HK-2 (cell line): Measurements from ENCODE around the gene TMEM129.
A peak's percentile ranks its signal among the peaks of the same experiment; 100 is the strongest.
"Not testable (repeated sequence)": the region's sequence is repeated elsewhere in the genome, so short reads cannot be mapped to it uniquely, and the experiment has no call there.

ENCODE experiments used
- DNase-seq: peaks from one replicate; pipeline ENCODE4 v3.0.0-alpha.2; 2018; ENCODE audit not compliant: unreplicated experiment

Gene TMEM129

DNA sequence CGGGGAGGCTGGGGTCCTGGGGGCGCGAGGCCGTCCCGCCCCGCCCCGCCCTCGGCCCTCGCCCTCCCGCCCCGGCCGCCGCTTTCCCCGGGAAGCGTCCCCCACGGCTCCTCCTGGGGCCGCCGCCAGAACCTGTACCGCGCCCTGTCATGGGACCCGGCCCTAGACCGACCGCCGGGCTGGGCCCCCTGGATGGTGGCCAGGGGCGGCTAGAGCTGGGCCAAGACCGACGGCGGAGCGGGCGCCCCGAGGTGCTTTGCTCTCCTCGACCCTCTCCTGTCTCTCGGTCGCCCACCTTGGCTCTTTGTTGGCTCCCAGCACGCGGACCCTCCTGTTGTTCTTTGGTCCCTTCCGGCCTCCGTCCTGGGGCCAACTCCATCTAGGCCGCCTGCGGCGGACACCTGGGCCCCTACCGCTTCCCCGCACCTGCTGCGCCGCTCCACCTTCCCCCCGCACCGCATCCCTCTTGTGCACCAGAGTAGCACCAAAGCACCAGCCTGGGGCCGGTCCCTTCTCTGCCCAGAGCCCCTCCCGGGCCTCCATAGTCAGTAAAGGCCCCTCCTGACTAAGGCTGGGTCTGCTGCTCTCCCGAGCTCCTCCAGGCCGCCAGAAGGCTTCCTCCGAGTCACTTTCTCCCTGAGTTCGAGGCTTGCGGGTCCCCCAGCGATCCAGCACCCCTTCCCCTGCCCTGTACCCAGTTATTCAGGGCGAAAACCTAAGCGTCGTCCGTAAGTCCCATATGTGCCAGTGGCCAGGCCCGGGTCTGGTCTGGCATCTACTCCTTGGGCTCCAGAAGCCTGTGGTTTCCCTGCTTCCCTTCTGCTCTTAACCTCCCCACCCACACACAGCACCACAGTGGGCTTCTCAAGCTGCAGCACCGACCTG, 785 bp upstream of the TMEM129 start:
- DNase-seq: no peak

DNA sequence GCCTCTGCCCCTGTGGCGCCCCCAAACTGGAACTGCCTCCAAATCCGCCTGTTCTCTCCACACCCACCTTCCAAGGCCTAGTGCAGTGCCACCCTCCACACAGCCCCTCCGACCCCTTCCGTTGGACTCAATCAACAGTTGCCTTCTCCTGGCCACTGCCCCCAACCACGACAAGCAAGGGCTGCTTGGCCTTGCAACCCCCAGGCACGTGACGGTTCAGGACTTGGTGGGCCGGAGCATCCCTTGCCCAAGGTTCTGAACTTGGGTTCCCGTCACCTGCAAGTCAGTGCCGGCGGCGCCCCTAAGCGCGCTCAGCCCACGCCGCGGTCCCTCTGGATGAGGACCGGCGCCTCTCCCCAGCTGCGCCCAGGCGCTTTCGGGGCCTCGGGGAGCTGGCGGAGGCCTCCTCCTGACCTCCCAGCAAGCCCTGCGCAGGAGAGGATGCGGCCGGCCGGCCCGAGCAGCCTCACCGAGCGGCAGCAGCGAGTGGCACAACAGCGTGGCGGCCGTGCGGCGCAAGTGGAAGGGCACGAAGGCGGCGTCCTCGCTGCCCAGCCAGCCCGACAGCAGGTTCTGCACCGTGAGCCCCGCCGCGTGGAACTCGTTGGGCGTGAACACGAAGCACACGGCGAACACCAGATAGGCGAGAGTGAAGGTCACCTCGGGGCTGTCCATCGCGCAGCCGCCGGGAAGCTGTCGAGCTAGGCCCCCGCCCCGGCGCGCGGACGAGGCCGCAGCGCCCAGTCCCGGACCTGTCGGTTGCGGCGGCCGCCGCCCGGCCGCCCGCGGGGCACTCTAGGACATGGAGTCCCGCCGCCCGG, 750 bp downstream of the TMEM129 start:
- DNase-seq: peak; percentile 72

DNA sequence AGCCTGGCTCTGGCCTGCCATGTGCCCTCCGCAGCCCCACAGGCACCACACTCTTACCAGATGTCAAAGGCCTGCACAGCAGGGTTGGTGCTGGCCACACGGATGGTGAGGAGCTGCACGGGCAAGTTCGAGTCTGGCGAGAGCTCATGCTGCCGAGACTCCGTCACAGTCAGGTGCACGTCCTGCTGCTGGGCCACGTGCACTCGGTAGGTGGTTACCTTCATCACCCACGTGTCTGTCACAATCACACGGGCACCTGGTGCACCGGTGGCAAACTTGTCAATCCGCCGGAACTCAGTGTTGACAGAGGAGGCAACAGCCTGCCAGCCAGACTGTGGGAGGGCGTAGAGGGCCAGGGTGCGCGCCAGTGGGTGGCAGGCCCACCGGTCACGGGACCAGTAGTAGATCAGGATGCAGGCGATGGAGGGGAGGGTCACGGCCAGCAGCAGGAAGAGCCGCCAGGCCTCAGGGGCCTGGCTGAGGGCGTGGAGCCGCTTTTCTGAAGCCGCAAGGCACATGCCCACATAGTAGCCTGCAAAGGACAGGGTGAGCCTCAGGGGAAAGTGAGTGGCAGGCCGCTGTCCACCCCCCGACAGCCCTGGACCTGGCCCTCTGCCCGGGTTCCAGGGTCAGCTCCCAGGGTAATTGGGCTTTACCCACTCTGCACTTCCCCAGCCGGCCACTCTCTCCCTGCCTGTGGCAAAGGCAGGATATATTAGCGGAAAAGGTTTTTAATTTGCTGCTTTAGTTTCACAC, 2.9 kb downstream of the TMEM129 start:
- DNase-seq: no peak

DNA sequence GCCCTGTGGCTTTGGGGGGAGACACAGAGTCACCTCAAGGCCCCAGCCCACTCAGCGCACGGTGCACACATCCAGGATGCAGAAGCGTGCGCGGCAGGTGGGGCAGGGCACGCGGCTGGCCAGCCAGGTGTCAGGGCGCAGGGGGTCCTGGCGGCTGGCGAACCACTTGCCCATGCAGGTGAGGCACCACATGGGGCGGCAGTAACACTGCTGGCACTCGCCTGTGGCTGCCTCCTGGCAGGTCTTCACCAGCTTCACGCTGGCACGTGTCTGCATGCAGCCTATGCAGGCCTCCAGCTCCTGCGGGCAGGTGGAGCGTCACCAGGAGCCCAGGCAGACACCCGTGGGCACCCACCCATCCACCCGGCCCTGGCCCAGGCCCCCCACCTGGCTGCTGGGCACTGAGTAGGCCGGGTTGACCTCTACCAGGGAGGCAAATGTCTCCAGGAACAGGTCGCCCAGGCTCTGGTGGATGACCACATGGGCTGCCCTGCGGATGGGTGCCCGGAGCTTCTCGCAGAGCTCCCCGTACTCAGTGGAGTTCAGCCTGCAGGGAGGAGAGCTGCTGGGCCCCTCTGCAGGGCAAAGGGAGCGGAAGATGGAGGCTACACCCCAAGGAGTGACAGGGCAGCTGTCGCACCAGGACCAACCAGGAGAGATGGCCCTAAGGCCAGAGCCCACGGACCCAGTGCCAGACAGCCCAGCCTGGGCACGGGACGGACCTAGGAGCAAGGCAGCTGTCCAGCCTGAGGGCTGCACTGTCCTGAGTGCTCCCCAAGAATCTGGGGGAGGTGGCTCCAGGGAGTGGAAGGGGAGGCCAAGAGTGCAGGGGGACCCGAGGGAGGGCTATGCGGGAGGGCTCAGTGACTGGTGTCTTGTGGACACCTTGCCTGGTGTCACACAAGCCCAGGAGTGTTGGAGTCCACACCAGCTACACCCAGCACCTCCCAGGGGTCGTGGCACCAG, 3.7 kb downstream of the TMEM129 start:
- DNase-seq: no peak

DNA sequence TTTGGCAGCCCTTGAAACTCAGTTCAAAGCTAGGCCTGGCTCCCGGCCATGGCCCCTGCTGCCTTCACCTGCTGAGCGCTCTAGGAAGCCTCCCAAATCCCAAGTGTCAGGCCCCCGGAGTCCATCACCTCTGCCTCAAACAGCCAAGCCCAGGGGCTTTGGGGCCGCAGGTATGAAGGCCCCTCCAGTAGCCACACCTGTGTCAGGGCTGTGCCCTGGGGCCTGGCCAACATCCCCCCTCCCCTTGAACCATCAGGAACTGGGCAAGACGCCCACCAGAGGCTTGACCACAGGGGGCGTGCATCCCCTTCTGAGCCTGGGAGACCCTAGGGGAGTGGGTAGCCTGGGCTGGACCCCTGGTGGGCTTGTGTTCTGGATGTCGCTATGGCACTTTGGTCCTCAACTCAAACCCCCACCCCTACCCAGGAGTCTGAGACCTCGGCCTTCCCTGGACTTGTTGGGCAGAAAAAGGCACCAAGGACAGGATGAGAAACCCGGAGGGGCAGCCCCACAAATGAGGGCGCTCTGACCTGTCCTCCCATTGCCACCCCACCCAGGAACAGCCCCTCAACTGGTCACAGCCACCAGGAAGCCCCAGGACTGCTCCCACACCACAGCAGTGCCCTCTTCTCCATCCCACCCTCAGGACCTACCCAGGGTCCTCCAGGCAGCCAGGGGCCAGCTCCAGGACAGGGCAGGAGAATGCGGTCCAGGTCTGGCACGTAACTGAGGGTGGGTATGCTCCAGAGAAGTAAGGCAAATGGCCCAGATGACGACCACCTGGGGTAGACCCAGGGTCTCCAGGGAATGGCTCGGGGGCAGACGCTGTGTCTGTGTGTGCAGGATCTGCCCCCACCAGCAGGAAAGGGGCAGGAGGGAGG, 4.8 kb downstream of the TMEM129 start:
- no peak for DNase-seq

DNA sequence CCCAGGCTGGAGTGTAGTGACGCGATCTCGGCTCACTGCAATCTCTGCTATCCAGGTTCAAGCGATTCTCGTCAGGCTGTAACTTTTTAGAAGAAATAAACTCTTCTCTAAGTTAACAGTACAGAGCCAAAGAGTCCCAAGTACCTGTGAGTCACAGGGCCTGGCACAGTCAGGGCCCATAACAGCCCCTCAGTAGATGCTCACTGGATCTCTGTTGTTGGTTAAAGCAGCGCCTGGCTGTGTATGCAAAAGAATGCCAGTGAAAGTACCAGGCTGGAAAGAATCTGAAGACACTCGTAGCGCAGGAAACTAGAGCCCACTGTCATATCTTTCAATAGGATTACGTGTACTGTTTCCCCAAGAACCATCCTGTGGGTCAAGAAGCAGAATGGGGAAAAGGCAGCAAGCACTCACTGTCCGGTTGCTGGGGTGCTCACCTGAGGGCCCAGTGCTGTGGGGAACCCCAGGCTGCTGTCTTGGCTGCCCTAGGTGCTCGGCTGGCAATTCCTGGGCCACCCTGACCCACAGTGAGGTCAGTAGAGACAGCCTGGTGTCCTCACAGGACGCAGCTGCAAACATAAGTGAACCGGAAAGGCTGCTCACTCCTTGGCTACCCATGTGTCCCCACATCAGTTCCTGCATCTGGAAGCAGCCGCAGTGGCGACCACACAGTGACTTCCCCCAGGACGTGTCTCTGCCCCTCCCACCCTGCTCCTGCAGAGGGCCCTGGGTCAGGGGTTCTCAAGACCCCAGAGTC, 5.9 kb downstream of the TMEM129 start:
- DNase-seq: no peak

DNA sequence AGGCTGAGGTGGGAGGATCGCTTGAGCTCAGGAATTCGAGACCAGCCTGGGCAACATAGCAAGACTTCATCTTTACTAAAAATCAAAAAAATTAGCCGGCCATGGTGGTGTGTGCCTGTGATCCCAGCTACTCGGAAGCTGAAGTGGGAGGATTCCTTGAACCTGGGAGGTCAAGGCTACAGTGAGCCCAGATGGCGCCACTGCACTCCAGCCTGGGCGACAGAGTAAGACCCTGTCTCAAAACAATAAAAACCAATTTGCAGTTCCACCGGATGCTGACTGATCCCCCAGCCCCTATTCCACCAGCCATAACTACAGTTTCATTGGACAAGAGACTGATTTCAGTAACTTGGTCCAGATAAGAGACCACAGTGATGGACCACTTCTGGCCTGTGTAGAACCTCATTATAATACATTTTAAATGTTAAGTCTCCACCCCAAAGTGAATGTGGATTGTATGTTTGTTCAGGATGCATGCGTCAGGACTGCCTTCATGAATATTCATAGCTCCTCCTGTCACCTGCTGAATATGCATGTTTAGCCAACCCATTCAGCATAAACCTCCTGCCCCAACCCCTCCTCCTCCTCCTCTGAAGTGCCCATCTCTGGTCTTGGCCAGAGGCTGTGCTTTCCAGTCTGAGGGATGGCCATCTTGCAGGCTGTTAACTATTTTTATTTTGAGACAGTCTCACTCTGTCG, 6.7 kb downstream of the TMEM129 start:
- DNase-seq: no peak

DNA sequence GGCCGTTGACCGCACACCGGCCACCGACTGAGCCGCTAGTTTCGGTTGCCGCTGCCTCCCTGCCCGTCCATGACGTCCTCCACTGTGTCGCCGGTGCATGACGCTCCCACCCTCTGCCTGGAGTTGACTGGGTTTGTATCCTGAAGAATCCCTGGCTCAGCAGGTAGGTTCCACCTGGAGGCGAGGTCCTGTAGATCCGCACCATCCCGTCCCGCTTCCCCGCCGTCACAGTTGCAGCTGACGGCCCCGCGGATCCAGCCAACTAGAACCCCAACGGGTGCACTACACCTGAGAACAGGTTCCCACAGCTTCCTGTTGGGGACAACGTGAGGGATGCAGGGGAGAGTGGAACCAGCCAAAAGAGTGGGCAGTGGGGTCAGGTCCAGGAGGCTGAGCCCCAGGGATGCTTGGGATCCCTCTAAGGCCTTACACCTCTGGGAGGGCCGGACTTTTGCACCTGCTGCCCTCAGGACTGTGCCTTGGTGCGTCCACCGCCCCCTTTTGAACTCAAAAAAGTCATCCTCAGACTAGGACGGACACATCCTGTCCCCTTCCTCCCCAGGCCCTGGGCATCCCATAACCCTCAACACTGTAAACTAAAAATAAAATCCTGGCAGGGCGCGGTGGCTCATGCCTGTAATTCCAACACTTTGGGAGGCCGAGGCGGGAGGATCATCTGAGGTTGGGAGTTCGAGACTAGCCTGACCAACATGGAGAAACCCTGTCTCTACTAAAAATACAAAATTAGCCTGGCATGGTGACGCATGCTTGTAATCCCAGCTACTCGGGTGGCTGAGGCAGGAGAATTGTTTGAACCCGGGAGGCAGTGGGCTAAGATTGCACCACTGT, 7.9 kb downstream of the TMEM129 start:
- no peak for DNase-seq

DNA sequence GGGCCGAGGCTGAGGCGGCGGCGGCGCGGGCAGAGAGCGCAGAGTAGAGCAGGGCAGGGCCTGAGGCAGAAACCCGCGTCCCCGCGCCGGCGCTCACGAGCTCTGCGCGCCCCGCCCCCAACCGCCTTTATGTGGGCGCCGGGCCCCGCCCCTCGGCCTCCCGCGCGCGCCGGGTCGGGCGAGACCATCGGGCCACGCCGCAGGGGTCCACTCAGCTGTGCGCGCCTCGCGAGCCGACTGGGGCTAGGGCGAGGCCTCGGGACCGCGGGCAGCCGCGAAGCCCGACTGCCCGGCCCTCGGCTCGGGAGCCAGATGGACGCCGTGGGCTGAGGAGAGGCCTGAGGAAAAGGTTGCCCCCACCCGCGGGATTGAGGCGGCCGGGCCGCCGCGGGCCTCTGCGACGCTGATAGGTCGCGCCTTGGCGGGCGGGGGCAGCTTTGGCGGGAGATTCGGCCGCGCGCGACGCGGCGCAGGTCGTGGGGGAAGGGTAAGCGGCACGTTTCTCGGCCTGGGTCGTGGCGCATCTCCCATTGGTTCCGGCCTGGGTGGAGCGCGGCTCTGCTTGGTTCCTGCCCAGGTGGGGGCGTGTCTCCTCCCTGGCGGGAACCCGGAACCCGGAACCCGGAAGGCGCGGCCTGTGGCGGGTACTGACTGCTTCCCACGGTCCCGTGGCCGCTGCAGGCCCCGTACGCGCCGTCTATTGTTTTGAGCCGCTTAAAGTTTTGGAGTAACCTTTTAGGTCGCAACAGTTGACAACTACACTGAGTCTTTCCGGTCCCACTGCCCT, 8.7 kb downstream of the TMEM129 start, which contains the start of gene SLBP:
SLBP (minus strand) TSS at position 104 of the 787 bp plus-strand sequence. CDS start 131 bp downstream, outside the sequence.
- peak; percentile 99 for DNase-seq

DNA sequence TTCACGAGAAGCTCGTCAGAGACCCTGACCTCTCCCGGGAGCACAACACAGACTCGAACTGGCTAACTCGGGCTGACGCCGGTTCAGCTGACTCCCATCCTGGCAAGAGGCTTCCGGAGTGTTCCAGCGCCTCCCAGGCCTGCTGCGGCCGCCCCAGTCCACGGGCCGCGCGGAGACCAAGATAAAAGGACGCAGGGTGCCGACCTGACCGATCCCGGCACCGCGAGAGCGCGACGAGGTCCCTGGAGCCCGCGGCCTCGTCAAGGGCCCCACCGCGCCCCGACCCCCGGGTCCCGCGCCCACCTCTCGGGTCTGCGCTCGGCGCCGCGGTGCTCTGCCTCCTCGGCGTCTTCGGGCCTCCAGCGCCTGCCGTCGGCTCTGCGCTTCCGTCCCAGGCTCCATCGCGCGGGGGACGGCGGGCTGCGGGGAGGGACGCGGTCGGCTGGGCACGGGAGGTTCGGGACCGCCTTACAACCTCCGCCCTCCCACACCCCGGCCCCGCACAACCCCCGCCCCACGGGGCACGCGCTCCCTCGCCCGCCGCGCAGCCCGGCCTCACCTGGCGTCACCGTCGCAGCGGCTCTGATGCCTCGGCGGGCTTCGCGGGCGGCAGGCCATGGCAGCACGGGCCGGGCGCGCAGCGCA, 9.4 kb downstream of the TMEM129 start:
- peak; percentile 61 for DNase-seq

DNA sequence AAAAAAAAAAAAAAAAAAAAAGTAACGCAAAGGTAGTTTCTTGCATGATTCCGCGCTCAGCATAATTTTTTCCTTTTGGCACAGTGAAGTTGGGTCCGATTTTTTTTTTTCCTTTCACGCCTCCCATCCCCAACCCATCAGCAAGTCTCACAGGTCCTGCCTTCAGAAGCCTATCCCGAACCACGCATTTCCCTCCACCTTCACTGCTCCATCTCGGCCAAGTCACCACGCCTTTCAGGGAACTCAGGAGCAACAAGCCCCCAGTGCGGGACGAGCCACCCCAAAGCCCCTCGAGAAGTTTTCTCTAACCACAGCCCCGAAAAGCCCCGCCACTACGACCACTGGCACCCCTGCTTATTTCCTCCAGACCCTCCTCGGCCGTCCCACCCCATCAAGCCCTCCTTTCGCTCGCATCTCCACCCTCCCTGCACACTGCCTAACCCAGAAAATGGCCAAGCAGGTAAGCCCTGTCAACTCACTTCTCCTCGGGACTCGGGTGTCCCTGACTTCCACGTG, 10.0 kb downstream of the TMEM129 start:
- no peak for DNase-seq

DNA sequence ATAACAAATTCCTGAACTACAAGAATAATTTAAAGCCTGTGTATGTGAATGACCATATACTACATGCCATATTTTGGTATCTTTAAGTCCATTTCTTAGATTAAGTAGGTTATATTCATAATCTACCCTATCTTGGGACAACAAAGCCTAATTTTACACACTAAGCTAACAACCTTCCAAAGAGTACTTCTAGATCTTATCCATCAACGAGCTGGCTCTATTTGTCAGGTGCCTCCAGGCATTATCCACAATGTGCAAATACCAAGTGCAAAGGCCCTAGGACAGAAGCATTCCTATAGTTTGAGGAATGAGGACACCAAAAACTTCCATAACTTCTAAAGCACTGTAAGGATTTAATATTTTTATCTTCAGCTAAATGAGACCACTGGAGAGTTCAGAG, 12.5 kb downstream of the TMEM129 start:
- no peak for DNase-seq

DNA sequence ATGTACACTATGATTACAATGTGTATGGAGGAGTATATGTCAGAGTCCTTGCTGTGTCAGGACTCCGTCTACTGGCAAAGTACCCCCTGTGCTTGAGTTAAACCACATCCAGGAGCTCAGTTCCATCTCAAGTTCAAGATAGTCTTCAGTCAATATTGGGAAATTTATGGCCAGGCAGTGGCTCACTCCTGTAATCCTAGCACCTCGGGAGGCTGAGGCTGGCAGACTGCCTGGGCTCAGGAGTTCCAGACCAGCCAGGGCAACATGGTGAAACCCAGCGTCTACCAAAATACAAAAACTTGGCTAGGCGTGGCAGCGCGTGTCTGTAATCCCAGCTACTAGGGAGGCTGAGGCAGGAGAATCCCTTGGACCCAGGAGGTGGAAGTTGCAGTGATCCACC, 14.8 kb downstream of the TMEM129 start:
- no peak for DNase-seq

DNA sequence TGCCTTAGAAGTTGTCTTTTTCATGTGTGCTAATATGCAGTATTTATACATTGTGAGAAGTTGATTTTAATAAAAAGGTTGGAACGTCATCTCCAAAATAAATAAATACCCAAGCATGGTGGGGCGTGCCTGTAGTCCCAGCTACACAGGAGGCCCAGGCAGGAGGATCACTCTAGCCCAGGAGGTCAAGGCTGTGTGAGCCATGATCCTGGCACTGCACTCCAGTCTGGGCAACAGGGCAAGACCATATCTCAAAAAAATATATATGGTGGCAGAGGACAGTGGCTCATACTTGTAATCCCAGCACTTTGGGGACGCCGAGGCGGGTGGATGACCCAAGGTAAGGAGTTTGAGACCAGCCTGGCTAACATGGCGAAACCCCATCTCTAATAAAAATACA, 15.4 kb downstream of the TMEM129 start:
- no peak for DNase-seq

DNA sequence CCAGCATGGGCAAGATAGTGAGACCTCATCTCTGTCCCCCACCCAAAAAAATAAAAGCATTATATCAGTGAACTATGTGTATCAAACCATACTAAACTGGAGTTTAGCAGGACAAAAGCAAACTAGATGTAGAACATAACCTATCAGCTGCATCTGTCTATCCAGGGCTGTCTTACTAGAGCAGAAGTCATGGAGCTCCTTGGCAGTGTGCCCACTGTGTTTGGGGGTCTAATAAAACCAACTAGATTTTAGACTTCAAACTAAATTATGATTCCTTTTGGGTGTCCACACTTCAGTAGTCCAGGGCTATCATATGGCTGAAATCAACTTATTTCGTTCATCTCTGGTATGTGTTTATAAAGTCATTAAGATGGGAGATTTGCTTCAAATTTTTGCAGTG, 17.3 kb downstream of the TMEM129 start:
- DNase-seq: no peak

DNA sequence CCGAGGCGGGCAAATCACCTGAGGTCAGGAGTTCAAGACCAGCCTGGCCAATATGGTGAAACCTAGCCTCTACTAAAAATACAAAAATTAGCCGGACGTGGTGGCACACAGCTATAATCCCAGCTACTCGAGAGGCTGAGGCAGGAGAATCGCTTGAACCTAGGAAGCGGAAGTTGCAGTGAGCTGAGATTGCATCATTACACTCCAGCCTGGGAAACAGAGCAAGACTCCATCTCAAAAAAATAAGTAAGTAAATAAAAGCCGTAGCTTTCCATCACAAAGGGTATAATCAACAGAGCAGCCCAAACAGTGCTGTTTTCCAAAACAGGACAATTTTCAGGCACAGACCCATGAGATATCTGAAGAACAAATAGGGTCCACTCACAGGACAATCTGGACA, 19.5 kb downstream of the TMEM129 start:
- DNase-seq: not testable (repeated sequence)
